ENCODE data around the gene NAT10.

DNA sequence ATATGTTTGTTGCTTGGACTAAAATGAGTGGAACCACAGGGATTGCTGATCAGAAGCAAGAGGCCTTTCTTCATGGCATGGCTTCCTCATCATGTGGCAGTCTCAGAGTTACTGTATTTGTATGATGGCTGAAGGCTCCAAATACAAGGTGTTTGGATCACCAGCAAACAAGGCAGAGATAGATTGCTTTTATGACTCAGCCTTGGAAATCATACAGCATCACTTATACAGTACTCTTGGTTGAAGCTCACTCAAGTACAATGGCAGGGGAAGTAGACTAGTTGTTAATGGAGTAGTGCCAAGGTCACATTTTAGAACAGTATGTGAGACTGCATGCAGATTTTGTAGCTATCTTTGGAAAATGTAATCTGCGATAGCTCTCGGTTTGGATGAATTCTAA is 37.3 kb upstream of the NAT10 start:
- no peak for TF ChIP-seq OSR1 (CRISPR knock-in tag; IDR thresholded peaks at IDR 0.05)
- no peak for TF ChIP-seq ZFP30 (CRISPR knock-in tag; IDR thresholded peaks at IDR 0.05)
- TF ChIP-seq, protein P1, sequence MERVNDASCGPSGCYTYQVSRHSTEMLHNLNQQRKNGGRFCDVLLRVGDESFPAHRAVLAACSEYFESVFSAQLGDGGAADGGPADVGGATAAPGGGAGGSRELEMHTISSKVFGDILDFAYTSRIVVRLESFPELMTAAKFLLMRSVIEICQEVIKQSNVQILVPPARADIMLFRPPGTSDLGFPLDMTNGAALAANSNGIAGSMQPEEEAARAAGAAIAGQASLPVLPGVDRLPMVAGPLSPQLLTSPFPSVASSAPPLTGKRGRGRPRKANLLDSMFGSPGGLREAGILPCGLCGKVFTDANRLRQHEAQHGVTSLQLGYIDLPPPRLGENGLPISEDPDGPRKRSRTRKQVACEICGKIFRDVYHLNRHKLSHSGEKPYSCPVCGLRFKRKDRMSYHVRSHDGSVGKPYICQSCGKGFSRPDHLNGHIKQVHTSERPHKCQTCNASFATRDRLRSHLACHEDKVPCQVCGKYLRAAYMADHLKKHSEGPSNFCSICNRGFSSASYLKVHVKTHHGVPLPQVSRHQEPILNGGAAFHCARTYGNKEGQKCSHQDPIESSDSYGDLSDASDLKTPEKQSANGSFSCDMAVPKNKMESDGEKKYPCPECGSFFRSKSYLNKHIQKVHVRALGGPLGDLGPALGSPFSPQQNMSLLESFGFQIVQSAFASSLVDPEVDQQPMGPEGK (CRISPR knock-in tag; IDR thresholded peaks at IDR 0.05; ENCODE audit: borderline replicate concordance): no peak
- no peak for TF ChIP-seq ZC3H10 (CRISPR knock-in tag; IDR thresholded peaks at IDR 0.05)
- no peak for TF ChIP-seq ARNTL (CRISPR knock-in tag; IDR thresholded peaks at IDR 0.05; ENCODE audit: borderline replicate concordance, low read depth)
- TF ChIP-seq, protein P2, sequence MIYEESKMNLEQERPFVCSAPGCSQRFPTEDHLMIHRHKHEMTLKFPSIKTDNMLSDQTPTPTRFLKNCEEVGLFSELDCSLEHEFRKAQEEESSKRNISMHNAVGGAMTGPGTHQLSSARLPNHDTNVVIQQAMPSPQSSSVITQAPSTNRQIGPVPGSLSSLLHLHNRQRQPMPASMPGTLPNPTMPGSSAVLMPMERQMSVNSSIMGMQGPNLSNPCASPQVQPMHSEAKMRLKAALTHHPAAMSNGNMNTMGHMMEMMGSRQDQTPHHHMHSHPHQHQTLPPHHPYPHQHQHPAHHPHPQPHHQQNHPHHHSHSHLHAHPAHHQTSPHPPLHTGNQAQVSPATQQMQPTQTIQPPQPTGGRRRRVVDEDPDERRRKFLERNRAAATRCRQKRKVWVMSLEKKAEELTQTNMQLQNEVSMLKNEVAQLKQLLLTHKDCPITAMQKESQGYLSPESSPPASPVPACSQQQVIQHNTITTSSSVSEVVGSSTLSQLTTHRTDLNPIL (CRISPR knock-in tag; IDR thresholded peaks at IDR 0.05; ENCODE audit: low read depth): no peak
- no peak for TF ChIP-seq BACH2 (CRISPR knock-in tag; IDR thresholded peaks at IDR 0.05; ENCODE audit: borderline replicate concordance)
- no peak for TF ChIP-seq TOX (CRISPR knock-in tag; IDR thresholded peaks at IDR 0.05; ENCODE audit: borderline replicate concordance)
- no peak for TF ChIP-seq ISL1 (CRISPR knock-in tag; IDR thresholded peaks at IDR 0.05)
